Measurements from ENCODE around the gene NUBP2.

The NUBP2 gene

GRCh38 chr16:1759511-1759910, 23.2 kb upstream of the NUBP2 start:
- peak; percentile 26 for DNase-seq

GRCh38 chr16:1760911-1761310, 21.8 kb upstream of the NUBP2 start:
- DNase-seq, result peak; percentile 25

- no peak for DNase-seq
These were observed 21.0 kb upstream of the NUBP2 start for GRCh38 chr16:1761751-1762150.

- DNase-seq, result no peak
These were observed 20.4 kb upstream of the NUBP2 start for GRCh38 chr16:1762196-1762878.

- no peak for DNase-seq
These were observed 19.8 kb upstream of the NUBP2 start for GRCh38 chr16:1762879-1763520.

- no peak for DNase-seq
These were observed 18.9 kb upstream of the NUBP2 start for GRCh38 chr16:1763521-1764511.

GRCh38 chr16:1764971-1765370, 17.8 kb upstream of the NUBP2 start:
- DNase-seq, result no peak

- no peak for DNase-seq
These were observed 16.9 kb upstream of the NUBP2 start for GRCh38 chr16:1765826-1766225.

GRCh38 chr16:1766231-1766630, 16.5 kb upstream of the NUBP2 start:
- no peak for DNase-seq

- no peak for DNase-seq
These were observed 16.1 kb upstream of the NUBP2 start for GRCh38 chr16:1766701-1767100.

- DNase-seq, result no peak
These were observed 15.4 kb upstream of the NUBP2 start for GRCh38 chr16:1767116-1767994.

- DNase-seq, result no peak
These were observed 14.5 kb upstream of the NUBP2 start for GRCh38 chr16:1768061-1768766.

- no peak for DNase-seq
These were observed 13.9 kb upstream of the NUBP2 start for GRCh38 chr16:1768767-1769401.

- DNase-seq, result no peak
These were observed 13.1 kb upstream of the NUBP2 start for GRCh38 chr16:1769402-1770300.

GRCh38 chr16:1770328-1771187, 12.2 kb upstream of the NUBP2 start:
- peak; percentile 64 for DNase-seq

GRCh38 chr16:1771188-1771863, 11.4 kb upstream of the NUBP2 start, which contains the start of gene NME3:
Gene NME3, minus strand, starts transcription at chr16:1771543. Its CDS starts 9 bp downstream, at chr16:1771534.
- peak; percentile 86 for DNase-seq

GRCh38 chr16:1771864-1772361, 10.8 kb upstream of the NUBP2 start:
- DNase-seq, result no peak

GRCh38 chr16:1772362-1772907, 10.3 kb upstream of the NUBP2 start, which contains the start of gene EME2:
Gene EME2, plus strand, starts transcription at chr16:1772810. Its CDS starts 418 bp downstream, at chr16:1773228.
- peak; percentile 61 for DNase-seq
